HG03460 (cell line): ENCODE data around the gene BRAP.
"Not testable (repeated sequence)": the region's sequence is repeated elsewhere in the genome, so short reads cannot be mapped to it uniquely, and the experiment has no call there.

Source experiments
- ATAC-seq: cut with Tn5 transposase; IDR thresholded peaks from one replicate; pipeline ENCODE4 v1.9.1; 2021; ENCODE audit not compliant: unreplicated experiment

The BRAP gene

DNA sequence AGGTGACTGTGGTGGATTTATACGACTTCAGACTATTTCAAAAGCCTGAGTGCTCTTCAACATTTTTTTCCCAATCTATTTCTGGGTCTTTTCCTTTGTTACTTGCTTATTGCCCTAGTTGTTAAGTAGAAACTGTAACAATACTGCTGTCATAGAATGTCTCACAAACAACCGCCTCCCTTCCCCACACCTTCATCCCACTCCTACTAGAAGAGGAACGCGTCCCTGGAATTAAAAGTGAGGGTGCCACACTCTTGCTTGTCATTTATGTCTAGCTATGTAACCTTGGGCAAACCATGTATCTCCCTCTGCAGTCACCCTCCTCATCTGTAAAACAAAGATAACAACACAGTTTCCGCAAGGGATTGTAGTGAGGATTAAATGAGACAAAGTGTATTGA is 8.6 kb downstream of the BRAP start:
- ATAC-seq, result no peak

DNA sequence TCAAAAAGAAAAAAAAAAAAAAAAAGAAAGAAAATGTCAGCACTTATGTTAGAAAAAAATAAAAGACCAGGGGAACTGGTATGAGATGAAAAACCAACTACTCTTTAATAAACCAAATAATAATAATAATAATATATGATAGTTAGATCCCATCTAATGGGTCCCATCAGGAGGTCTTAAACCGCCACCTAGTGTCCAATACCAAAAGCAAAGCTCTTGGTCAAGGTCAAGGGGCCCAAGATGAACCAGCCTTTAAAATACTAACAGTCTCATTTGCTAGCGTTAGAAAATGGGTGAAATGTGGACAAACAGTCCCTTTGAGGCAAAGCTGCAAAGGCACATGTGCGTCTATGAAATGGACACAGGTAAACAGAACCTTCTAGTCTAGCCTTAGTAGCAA is 12.3 kb downstream of the BRAP start:
- no peak for ATAC-seq

DNA sequence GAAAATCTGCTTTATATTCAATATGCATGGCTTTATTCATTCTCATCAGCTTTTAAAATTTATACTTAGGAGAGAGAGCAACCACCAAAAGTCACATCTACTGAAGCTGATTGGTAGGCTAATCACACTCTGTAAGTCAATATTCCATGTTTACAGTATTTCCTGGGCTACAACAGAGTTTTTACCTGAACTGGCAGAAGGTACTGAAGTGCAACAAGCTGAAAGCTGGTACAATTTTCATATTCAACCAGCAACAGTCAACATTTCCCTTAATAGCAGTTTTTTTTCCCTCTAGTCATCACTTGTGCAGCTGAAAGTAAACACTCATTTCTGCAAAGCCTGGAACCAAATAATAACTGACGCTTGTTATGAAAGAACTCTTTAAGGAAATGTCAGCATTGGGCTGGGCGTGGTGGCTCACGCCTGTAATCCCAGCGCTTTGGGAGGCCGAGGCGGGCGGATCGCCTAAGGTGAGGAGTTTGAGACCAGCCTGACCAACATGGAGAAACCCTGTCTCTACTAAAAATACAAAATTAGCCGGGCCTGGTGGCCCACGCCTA is 12.9 kb downstream of the BRAP start:
- no peak for ATAC-seq

DNA sequence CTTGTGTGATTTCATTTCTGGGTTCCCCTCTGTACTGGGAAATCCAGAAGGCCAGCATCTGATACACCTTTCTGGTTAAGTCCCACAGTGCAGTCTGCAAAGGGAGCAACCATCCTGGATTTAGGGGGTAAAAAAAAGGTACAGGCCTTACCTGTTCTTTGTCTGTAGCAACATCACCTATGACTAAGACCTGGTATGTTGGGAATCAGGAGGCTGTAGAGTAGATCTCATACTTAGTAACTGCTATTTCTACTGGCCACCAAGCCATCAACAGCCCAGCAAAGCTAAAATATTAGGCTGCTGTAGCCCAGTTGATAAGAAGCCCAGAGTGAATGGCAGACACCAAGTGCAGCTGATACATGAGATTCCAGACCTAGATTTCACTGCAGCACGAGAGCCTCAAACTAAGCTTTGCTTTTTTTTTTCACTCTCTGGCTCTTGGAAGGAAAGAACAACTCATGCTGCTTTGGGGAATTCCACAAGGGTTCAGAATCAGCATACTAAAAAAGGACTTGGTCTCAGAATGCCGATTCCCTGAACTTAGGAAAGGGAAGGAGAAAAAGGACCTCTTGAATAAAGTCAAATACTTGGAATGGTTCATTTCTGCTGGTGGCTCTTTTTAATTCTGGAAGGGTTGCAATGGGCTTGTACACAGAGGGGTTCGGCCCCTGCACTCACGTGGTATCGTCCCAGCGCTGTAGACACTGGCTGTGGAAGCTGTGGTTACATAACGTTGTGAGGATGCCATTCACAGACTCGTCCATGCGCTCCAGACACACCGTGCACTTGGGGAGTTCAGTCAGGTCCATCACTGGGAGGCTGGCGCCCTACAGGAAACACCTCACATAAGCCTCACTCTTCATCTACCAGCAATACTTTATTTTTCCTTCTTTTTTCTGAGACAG is 20.5 kb downstream of the BRAP start:
- no peak for ATAC-seq

DNA sequence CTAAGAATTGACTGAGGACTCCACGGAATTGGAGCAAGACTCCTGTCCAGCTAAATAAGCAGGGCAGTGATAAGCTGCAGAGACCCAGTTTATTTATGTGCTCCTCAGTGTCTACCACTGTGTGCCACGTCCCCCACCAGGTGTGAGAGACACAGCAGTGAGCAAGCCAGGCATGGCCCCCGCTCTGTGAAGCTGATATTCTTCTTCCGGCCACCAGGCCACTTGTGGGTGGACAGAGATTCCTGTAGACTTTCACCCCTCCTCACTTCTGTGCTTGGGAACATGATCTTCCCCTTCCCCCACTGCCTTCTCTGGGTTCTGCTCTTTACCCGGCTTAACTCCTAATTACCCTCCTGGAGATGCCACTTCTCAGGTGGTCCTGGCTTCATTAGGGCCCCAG is 21.3 kb downstream of the BRAP start:
- no peak for ATAC-seq

DNA sequence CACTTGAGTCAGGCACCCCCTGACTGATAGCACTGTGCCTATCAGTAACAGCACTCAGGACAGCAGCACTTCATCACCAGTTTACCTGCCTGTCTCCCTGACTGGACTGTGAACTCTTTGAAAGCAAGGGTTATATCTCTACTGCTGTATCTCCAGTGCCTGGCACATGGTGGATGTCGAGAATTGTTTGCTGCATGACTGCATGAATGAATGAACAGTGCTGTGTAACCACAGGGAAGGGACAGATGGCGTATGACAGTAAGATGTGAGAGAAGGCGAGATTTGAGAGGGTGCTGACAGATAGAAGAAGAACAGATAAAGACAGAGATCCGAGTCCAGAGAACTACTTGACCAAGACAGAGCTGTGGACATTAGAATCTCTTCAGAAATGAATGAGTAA is 29.7 kb downstream of the BRAP start:
- ATAC-seq, result no peak

DNA sequence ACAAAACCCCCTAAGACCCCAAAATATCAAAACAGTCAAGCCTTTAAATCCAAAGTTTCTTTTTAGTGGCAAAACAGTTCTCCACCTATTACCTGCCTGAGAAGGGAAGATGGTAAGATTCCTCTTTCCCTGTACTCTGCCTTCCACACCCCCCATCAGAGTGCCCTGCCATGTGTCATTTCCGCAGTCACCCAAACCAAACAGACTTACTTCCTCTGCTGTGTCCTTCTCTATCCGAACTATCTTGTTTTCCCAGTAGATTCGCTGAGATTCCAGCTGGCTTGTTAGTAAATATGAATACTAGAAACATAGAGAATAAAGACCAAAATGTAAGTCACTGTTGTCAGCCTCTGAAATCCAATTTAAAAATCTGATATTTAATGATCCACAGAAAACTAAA is 30.4 kb downstream of the BRAP start:
- no peak for ATAC-seq

DNA sequence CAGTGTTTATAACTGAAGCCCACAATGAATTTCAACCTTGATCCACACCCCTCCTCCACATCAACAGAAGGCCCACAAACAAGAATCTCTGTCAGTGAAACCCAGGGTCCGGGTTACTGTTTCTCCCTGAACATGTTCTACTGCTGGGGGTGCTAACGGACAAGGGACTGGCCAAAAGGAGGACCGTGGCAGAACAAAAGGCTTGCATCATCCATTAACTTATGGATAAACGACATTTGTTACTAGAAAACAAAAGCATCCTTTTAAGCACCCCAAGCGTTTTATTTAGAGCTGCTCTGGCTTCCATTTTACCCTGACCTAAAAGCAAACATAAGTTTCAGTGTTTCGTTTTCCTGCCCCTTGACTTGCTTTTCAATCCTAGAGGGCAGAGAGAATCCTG is 32.2 kb downstream of the BRAP start:
- no peak for ATAC-seq

DNA sequence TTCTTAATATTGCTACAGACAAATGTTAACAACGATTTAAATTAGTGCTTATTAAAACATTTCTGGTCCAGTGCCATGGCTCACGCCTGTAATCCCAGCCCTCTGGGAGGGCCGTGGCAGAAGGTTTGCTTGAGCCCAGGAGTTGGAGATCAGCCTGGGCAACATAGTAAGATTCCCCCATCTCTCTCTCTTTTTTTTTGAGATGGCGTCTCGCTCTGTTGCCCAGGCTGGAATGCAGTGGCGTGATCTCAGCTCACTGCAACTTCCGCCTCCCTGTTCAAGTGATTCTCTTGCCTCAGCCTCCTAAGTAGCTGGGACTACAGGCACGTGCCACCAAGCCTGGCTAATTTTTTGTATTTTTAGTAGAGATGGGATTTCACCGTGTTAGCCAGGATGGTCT is 33.2 kb downstream of the BRAP start:
- ATAC-seq, result not testable (repeated sequence)

DNA sequence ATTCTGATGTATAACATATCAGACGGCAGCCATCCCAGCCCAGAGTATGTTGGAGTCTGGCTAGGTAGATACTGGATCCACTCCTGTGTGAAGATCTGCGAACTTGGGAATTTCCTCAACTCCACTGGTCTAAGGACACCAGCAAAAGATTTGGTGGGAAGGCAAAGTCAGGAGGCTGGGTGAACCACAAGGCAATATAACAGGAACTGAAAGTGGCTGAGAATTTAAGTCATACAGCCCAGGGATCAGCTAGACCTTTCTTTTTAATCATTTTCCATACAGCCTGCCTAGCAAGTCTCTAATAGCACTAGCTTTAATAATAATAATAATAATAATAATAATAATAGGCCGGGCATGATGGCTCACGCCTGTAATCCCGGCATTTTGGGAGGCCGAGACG is 34.8 kb downstream of the BRAP start:
- no peak for ATAC-seq

DNA sequence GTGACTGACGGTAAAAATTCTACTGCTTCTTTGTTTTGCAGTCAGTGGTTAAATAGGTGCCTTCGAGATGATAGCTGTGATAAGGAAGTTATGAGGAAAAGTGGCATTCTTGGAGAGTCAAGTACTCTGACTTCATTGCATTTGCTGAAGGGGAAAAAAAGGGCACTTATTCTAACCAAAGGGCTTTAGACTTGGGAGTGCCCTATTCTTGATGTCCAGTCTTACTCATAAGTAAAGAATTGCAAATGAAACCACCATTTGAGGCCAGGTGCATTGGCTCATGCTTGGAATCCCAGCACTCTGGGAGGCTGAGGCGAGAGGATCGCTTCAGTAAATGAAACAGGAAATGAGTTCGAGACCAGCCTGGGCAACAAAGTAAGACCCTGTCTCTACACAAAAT is 40.3 kb downstream of the BRAP start:
- ATAC-seq, result no peak

DNA sequence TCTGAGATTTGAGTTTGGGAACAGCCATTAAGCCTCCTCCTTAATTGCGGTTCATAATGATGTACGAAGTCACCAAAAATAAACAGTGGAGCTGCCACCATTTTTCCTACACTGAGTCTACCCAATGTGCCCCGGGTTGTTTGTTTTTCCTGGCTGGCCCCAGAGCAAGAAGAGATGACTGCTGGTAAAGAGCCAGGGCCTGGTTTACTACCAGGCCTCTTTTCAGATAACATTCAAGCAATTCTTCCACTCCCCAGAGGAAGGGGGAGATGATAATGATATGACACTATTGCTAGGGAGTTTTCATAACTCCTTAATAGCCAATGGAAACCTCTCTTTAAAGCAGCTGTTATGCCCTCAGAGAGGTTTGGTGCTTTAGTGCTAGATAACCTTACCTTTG is 42.3 kb downstream of the BRAP start:
- no peak for ATAC-seq

DNA sequence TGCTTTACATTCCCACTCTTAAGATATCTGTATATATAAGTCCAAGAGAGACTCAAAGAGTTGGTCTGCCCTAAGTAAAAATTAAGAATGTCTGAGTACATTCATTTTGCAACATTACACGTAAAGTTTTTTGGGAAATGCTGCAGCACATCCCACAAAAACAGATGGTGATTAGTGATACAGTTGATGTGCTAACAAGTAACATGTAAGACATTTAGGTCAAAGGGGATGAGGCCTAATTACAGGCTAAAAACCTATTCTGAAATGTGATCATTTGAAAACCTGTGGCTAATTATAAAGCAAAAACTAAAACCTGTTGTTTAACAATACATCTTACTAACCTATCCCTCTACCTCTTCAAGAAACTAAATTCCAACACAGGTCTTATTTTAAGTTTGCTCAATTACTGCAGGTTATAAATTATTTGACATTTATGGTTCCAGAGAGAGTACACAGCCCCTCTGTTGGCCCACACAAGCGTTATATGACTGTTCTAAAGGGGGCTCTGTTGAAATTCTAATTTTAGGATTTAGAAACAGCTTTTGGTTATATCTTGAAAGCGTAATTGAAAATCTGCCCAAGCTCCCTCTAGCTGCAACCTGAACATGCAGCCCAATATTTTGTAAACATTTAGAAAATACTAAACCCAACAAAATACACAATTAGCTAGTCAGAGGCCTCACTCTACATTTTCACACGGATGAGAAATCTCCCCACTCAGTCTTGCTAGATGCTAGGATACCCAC is 42.9 kb downstream of the BRAP start:
- no peak for ATAC-seq

DNA sequence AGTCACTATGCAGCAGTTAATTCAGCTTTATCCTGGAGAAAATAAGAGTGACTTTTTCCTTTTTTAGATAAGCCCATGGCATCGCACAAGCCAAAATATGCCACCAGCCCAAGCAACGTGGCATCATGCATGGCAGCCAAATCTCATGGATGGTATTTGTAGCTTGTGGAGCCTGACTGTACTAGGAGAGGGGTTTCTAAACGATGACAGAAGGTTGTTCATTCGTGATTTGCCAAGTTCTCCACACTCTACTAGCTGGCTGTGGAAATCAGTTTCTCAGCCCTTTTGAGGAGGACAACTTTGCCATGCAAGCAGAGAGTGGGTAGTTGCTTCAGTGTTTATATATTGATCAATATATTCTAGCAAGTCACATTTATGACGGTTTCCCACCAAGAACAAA is 45.2 kb downstream of the BRAP start:
- no peak for ATAC-seq

DNA sequence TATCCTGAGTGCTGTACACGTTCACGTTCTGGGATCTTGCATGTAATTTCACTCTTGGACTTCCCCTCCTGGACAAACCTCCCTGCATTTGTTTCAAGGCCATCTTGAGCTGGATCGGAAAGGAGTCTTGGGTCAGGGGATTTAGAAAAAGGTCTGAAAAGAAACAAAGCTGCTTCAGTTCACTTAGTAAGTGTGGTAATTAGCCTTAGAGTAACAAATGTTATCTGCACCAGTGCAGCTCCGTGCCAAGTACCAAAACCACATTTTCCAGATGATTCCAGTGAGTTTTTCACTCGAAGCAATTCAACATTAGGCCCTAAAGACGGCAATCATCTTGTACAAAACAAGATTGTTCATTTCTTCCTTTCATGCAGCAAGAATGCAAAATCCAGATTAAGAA is 47.2 kb downstream of the BRAP start:
- ATAC-seq, result no peak

DNA sequence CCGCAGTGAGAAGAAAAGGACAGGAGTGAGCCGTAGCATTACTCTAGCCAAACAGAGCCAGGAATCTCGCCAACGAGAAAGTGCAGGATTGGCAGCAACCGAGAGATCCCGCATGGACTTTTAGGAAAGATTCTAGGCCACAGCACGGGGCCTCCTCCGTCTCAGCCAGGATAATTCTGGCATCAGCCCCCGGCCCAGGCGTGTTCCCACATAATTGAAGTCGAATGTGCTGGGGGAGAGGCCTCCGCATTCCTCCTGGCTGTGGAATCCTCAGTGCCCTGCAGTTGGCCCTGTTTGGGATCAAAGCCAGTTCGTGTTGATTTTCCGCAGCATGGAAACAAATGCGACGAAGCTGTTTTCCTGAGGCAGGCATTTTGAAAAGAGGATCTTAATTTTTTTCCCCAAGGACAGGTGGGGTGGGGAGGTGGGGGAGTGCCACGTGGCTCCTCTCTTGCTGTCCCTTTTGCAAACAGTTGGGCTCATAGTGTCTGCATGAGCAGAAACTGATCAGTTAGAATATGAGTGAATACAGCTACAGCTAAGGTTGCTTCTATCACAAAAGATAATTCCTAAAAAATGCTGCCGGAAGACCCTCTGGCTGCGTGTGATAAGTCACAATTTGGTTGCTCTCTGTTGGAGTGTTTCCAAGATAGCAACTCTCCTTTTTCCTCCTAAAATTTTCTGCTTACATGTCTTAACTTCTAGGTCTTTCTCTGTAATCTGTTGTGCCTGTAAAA is 49.4 kb downstream of the BRAP start:
- no peak for ATAC-seq

DNA sequence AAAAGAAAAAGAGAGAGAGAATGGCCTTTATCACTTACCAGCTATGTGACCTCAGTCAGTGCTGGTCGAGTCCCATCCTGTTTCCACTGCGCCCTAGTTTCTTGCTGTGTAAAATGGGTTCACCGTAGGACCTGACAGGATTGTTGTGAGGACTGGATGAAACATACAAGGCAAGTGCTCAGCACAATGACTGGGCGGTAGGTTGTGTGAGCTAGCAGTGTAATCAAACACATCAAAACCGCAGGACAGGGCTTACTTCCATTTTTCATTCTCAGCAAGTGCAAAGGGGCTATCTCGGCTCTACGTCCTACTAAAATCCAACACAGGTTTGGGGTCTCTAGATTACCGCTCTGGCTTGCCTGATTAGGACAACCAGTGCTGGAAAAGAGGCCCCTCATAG is 50.2 kb downstream of the BRAP start:
- no peak for ATAC-seq

DNA sequence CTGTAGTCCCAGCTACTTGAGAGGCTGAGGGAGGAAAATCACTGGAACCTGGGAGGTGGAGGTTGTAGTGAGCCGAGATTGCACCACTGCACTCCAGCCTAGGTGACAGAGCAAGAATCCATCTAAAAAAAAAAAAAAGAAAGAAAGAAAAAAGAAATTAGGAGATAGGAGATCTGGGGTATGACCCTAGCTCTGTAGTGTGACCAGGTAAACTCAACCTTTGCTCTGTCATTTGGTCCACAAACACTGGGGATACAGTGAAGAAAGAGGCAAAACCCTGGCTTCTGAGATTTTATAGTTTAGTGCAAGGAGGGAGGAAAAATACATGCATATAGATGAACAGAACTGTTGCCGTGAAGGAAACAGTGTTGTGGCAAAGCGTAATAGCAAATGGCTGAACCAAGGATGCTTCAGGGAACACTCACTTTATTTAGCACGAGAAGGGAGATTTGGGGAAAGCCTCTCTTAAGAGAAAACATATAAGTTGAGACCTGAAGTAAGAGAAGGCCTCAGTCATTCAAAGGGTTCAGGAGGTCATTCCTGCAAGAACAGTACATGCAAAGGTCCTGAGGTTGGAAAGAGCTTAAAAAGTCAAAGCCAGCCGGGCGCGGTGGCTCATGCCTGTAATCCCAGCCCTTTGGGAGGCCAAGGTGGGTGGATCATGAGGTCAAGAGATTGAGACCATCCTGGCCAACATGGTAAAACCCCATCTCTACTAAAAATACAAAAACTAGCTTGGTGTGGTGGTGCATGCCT is 57.1 kb downstream of the BRAP start:
- ATAC-seq, result no peak

DNA sequence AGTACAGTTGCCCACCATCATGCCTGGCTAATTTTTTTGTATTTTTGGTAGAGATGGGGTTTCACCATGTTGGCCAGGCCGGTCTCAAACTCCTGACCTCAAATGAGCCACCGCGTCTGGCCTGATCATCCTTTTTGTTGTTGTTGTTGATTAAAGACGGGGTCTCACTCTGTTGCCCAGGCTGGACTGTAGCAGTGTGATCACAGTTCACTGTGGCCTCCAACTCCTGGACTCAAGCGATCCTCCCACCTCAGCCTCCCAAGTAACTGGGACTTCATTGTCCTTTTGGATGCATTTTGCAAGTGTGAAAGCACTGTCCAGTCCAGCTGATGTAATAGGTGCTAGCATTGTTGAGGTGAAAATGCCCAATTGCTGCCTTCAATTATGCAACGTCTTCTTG is 59.5 kb downstream of the BRAP start:
- ATAC-seq, result no peak

DNA sequence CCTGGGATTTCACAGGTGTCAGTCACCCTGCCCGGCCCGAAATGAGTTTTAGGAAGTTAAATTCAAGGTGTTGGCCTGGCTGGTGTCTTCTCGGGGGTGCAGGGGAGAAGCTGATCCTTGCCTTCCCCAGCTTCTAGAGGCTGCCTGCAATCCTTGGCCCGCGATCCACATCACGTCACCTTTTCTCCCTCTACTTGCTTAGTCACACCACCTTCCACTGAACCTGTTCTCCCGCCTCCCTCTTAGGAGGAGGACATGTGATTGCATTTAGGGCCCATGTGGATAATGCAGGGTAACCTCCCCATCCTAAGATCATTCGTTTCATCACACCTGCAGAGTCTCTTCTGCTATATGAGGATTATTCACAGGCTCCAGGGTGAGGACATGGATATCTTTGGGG is 61.2 kb downstream of the BRAP start:
- ATAC-seq, result no peak

DNA sequence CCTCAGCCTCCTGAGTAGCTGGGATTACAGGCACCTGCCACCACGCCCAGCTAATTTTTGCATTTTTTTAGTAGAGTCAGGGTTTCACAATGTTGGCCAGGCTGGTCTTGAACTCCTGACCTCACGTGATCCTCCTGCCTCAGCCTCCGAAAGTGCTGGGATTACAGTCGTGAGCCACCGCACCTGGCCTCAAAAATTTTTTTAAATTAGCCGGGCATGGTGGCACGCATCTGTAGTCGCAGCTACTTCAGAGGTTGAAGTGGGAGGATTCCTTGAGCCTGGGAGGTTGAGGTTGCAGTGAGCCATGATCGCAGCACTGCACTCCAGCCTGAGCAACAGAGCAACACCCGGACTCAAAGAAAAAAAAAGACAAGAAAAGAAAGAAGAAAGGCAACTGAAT is 67.9 kb downstream of the BRAP start:
- not testable (repeated sequence) for ATAC-seq
